ENCODE measurements around the gene NDUFA12.
"Not testable (repeated sequence)": the region's sequence is repeated elsewhere in the genome, so short reads cannot be mapped to it uniquely, and the experiment has no call there.

NDUFA12 gene

DNA sequence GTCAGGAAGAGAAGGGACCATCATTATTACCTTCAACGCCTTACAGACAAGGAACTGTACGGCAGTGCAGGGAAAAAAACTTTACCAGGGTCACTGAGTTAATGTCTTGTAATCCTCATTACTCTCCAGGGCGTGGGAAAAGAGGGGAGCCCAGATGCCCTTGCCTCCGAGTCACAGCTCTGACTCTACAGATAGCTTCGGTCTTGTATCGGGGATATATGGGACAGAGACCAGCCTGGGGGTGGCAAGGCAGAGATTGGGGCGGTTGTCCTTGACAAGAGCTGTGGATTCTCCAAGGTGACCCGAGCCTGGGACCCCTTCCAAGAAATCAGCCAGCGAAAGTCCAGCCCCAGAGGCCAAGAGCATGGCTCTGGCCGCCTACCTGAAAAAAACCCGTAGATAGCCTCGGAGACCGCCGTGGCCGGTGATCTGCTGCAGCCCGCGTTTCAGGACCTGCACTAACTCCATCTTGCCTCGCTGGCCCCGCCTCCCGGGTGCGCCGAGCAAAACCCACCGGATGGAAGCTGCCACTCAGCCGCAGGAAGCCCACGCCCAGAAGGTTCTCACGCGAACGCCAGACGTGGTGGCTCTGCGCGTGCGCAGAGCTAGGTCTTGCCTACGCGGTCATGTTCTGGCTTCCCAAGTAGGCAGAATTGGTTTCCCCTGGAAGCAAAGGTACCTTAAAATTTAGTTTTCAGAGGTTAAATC, at the start of gene NDUFA12:
Gene NDUFA12, minus strand, starts transcription at position 485 of the 708 bp plus-strand sequence. Its CDS starts 17 bp downstream, at position 468.
- DNase-seq (peak; percentile 96), ATAC-seq (peak; percentile 98)

DNA sequence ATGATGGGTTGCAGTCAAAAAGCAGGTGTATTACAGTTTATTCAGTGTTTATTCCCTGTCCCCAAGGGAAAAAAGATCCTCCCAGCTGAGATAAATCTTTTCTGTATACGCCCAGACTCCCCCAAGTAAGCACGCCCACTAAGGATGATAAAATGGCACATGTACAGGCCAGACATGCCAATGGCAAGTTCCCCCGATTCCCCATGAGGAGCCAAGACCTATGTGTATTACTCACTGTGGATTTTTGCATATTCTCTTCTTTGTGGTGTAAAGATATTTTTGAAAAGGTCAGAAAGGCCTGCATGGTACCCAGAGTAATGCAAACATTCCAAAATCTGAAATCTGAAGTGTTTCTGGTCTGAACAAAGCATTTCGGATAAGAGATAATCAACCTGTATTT, 47.7 kb upstream of the NDUFA12 start:
- peak; percentile 52 for ATAC-seq
- no peak for DNase-seq

DNA sequence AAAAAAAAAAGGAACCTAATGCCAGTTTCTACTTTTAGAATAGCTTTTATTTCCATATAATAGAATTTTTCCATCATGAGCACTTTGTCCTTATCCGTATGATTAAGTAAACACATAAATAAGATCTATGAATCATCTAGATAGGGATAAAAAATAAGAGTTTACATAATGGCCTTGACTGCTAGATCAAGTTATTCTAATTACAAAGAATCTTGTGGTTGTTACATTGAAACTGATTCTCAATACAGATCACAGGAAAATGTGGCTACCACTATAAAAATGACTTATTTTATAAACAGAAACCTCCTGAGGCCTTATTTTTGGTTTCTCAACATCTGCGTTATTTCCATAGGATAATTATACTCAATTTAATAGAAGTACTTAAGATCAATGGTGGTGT, 34.4 kb upstream of the NDUFA12 start:
- DNase-seq (no peak), ATAC-seq (no peak)

DNA sequence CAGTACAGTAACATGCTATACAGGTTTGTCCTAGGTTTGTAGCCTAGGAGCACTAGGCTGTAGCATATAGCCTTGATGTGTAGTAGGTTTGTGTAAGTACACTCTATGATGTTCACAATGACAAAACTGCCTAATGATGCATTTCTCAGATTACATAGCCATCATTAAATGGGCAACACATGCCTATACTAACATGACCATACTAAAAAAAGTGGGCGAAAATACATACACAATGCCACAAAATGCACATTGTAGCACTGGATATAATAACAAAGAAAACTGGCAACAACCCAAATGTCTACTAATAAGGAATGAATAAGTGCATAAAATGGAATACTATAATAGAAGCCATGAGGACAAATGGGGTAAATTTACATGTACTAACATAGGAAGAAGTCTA, 31.3 kb upstream of the NDUFA12 start:
- ATAC-seq = no peak
- no peak for DNase-seq

DNA sequence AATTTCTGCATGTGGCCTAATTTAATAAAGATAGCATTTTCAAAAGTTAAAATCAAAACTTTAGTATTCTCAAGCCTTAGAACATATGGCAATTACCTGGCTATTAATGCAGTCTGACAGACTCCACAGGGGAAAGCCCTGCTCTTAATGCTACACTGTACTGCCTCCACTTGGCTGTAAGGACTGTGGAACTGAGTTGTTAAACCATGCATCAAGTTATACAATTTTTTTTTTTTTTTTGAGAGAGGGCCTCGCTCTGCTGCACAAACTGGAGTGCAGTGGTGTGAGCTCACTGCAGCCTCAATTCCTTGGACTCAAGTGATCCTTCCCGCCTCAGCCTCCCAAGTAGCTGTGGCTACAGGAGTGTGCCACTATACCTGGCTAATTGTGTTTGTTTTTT, 19.0 kb upstream of the NDUFA12 start:
- no peak for DNase-seq
- no peak for ATAC-seq

DNA sequence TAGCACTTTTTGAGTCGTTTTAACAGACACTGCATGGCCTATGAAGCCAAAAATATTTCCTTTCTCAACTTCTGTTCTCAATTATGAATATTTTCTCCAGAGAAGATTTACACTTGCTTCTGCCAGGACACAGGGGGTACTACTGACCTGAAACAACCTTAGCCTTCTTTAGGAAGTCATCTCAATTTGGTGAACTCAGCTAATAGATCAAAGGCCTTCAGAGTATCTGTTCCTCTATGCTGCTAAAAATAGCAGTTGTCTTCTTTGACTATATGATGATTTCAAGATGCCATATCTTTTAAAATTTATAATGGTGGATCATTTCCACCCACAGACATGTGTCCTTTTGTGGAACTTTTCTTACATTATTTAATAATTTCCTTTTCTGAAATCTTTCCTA, 14.0 kb upstream of the NDUFA12 start:
- ATAC-seq (no peak), DNase-seq (no peak)

DNA sequence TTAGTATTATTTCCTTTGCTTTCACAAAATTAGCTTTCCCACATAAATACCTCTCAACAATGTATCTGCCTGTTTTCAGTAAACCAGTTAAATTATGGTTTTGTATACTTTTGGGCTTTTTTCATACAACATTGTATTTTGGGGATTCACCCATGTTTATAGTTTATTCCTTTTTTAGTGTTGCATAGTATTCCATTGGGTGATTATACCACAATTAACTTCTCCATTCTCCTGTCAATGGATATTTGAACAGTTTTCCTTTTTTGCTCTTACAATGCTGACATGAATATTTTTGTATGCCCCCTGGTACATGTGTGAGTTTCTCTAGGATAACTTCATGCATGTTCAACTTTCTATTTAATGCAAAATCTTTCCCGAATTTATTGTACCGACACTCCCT, 12.6 kb upstream of the NDUFA12 start:
- ATAC-seq = no peak
- no peak for DNase-seq

DNA sequence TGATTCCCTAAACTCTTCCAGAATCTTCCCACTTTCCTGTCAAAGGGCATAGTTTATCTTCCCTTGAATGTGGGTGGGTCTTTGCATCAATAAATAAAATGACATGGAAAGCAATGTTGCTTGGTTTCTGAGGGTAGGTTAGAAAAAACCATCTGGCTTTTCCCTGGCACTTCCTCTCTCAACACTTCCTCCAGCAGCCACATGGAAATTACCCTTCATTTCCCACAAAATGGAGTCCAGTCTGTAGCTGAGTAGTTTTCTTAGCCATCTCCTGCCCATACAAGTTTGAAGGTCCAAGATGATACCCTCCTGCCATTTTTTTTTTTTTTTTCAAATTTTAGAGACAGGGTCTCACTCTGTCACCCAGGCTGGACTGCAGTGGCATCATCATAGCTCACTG, 11.1 kb upstream of the NDUFA12 start:
- ATAC-seq (no peak), DNase-seq (no peak)

DNA sequence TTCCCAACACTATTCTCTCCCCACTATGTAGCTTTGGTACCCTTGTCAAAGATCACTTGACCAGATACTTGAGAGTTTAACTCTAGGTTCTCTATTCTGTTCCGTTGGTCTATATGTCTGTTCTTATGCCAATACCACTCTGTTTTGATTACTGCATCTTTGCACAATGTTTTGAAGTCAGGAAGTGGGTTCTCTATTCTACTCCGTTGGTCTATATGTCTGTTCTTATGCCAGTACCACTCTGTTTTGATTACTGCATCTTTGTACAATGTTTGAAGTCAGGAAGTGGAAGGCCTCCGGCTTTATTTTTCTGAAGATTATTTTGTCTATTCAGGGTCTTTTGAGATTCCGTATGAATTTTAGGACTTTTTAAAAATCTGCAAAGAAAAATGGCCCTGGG, 2.7 kb upstream of the NDUFA12 start:
- DNase-seq (no peak), ATAC-seq (no peak)

DNA sequence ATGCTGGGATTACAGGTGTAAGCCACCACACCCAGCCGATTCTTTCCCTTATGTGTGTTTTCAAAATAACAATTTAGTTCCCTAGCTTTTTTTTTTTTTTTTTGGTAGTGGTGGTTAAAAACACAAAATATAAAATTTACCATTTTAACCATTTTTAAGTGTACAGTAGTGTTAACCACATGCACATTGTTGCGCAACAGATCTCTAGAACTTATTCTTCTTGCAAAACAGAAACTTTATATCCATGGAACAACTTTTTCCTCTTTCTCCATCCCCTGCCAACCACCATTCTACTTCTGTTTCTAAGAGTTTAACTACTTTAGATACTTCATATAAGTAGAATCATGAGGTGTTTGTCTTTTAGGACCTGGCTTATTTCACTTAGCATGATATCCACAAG, 1.1 kb upstream of the NDUFA12 start:
- ATAC-seq (no peak), DNase-seq (no peak)

DNA sequence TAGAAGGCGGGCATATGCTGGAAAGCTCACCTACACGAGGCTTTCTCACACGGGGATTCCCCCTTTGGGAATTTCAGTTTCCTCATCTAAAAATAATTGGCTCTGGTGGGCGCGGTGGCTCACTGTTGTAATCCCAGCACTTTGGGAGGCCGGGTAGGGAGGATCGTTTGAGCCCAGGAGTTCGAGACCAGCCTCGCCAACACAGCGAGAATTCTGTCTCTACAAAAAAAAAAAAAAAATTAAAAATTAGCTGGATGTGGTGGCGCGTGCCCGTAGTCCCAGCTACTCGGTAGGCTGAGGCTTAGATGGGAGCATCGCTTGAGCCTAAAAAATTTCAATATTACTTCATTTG, 400 bp upstream of the NDUFA12 start:
- ATAC-seq (peak; percentile 5), DNase-seq (no peak)

DNA sequence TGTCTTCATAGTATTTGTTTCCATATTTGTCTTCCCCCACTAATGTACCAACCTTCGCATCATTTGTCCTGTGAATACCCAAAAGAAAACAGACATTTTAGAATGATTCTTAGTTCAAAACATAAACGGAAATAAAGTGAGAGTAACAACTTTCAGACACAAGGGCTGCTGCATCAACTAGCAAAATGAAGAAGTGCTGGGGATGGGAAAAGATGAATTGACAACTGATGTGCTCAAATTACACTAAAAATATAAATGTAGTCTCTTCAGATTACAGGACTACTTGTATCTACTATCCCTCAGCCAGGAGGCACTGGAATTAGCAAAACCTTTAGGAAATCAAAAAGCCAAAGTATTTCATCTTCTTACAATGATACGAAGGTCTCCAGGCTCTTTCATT, 743 bp downstream of the NDUFA12 start:
- no peak for ATAC-seq
- no peak for DNase-seq

DNA sequence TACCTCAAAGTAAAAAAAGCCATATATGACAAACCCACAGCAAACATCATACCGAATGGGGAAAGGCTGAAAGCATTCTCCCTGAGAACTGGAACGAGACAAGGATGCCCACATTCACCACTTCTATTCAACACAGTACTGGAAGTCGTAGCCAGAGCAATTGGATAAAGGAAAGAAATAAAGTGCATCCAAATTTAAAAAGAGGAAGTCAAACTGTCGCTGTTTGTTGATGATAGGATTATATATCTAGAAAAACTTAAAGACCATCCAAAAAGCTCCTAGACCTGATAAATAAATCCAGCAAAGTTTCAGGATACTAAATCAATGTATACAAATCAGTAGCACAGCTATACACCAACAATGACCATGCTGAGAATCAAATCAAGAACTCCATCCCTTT, 5.2 kb downstream of the NDUFA12 start:
- ATAC-seq (no peak), DNase-seq (no peak)

DNA sequence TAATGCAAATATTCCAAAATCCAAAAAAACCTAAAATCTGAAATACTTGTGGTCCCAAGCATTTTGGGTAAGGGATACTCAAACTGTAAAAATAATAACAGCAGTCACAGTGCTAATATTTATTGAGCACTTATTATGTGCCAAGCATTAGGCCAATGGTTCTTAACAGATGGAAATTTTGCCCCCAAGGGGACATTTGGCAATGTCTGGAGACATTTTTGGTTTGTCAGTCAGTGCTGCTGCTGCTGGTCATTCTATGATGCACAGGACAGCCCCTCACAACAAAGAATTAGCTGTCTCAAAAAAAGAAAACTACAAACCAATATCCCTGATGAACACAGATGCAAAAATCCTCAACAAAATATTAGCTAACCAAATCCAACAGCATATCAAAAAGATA, 5.8 kb downstream of the NDUFA12 start:
- DNase-seq (no peak), ATAC-seq (no peak)

DNA sequence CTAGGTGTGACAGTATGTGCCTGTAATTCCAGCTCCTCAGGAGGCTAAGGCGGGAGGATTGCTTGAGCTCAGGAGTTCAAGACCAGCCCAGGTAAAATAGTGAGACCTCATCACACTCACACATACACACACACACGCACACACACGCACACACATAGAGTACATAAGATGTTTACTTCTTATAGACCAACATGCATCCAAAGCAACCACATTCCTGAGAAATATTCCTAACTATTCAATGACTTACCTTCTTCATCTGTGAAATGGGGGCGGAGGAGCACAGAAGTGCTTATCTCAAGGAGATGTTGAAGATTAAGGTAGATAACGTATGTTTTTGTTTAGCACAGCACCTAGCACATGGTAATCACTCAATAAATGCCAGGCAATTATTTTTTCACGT, 6.4 kb downstream of the NDUFA12 start:
- DNase-seq (no peak), ATAC-seq (no peak)

DNA sequence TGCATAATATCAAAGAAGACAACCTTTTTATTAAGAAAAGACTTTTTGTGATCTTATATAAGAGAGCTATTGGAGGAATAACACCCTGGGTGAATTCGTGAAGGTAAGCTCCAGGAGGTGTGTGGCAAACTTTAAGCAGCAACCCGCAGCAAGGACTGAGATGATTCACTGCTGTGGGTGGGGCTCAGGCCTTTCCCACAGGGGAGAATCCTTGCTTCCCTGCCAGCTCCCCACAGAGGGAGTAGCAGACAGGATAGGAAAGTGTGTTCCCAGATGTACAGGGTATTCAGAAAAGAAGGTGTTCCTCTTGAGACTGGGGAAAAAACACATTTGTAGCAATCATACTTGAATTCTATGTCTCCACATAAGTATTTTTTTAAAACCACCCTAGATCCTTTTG, 9.2 kb downstream of the NDUFA12 start:
- DNase-seq (no peak), ATAC-seq (no peak)

DNA sequence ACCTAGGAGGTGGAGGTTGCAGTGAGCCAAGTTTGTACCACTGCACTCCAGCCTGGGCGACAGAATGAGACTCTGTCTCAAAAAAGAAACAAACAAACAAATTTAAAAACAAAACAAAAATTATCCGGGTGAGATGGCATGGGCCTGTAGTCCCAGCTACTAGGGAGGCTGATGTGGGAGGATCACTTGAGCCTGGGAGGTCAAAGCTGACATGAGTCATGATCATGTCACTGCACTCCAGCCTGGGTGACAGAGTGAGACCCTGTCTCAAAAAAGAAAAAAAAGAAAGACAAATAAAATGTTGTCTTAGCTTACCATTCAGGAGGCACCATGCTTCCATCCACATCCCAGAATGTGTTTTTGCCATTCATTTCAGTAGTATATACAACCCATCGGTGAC, 9.6 kb downstream of the NDUFA12 start:
- ATAC-seq = not testable (repeated sequence)

DNA sequence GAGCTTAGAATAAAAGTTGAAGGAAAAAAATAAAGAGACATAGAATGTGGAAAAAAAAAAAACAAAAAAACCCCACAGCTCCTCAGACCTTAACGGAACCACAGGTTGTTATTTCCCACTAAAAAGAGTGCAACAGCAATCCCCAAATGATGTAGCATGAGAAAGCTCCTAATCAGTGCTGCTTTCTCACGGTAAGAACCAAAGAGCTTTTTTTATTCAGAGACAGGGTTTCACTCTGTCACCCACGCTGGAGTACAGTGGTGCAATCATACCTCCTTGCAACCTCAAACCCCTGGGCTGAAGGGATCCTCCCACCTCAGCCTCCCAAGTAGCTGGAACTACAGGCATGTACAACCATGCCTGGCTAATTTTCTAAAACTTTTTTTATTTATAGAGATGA, 13.3 kb downstream of the NDUFA12 start:
- no peak for DNase-seq
- no peak for ATAC-seq

More for the DNA sequence above, 9.6 kb downstream of the NDUFA12 start:
- DNase-seq = not testable (repeated sequence)

DNA sequence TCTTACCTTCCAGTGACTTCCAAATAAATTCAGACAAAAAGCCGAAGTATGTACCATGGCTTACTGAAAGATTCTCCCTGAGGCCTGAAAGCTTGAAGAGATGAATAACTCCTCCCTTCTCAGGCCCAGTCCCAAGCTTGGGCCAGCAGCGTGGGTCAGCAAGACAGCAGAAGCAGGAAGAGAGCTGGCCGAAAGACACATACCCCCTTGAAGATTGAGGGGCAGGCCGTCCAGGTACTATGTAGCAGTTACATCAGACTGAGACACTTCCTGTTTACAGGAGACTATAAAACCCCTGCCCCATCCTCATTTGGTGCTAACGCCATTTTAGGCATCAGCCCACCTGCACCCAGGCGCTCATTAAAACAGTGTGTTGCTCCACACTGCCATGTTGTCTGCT, 15.0 kb downstream of the NDUFA12 start:
- DNase-seq = no peak
- no peak for ATAC-seq

DNA sequence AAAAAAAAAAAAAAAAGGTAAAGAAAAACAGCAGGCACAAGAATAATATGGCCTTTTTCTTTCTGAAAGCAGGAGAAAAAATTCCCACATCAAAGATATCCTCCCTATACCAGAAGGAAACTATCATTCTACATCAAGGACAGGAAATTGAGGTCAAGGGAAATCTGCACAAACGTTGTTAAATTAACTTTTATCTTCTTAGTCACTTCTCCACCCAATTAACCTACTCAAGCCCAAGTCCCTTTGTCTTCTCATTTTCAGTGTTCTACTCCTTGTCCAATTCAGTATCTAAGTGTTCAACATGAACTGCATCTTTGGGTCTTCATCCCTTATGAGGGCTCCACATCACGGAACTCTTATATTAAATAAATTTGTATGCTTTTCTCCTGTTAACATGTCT, 15.7 kb downstream of the NDUFA12 start:
- ATAC-seq (peak; percentile 55), DNase-seq (no peak)

DNA sequence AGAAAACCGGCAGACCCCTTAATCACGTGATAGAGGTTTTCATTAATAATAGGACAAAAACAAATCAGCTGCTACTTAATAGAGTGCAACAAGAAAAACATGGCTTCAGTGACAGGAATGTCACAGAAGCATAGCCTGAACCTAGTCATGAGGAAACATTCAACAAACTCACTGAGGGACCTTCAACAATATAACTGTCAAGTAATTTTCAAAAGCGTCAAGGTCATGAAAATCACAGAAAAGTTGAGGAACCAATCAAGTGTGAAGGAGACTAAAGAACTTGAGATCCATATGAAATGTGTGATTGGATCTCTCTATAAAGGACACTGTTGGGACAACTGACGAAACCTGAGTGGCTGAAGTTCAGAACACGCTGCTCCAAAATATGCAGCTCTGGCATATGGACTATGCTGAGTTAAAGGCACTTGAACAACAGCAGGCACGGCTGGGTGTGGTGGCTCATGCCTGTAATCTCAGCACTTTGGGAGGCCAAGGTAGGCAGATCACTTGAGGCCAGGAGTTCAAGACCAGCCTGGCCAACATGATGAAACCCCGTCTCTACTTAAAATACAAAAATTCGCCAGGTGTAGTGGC, 16.3 kb downstream of the NDUFA12 start:
- DNase-seq (no peak), ATAC-seq (no peak)

DNA sequence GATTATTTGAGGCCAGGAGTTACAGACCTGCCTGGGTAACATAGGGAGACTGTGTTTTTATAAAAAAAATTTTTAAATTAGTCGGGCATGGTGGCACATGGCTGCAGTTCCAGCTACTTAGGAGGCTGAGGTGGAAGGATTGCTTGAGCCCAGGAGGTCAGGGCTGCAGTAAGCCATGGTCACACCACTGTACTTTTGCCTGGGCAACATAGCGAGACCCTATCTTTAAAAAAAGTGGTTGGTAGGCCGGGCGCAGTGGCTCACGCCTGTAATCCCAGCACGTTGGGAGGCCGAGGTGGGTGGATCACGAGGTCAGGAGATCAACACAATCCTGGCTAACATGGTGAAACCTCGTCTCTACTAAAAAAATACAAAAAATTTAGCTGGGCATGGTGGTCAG, 18.4 kb downstream of the NDUFA12 start:
- DNase-seq, ATAC-seq: not testable (repeated sequence)

DNA sequence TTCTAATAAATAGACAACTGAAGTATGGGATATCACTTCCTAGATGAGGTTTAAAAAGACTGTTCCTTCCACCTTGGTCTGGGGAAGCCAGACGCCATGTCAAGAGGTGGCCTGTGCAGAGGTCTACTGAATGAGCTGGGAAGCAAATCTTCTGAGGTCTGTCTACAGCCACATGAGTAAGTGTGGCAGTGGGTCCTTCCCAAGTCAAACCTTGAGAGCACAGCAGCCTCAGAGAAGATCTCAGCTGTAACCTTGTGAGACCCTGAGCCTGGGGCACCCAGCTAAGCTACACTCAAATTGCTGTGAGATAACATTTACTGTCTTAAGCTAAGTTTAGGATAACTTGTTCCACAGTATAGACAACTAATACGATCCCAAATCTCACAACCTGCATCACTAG, 20.2 kb downstream of the NDUFA12 start:
- DNase-seq = no peak
- no peak for ATAC-seq

DNA sequence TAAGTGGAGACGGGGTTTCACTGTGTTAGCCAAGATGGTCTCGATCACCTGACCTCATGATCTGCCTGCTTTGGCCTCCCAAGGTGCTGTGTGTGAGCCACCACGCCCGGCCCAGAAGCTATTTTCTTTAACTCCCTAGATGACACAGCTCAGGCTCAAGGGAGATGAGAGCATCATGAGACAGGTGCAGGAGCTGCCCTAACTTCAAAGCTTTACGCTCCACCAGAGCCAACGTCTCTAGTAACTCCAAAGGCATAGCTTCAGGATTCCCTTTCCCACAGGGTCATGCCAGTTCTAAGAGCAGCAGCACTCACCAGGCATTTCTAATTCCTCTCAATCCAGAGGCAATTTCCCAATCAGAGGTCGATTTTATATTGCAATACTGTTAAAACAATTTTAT, 21.0 kb downstream of the NDUFA12 start:
- no peak for DNase-seq
- no peak for ATAC-seq
